ENCODE results near the gene CARD6.

GRCh38 chr5:40796487-40796889 is 44.7 kb upstream of the CARD6 start:
- TF ChIP-seq ZNF384 (IDR thresholded peaks at IDR 0.05), result no peak
- TF ChIP-seq HDGF (IDR thresholded peaks at IDR 0.05; ENCODE audit: borderline replicate concordance), result no peak
